ENCODE measurements around the gene NPC1L1.

Gene NPC1L1

GRCh38 chr7:44470628-44471245, 70.4 kb downstream of the NPC1L1 start:
- DNase-seq = no peak

GRCh38 chr7:44470135-44470479, 71.0 kb downstream of the NPC1L1 start:
- DNase-seq = no peak

GRCh38 chr7:44469461-44470134, 71.5 kb downstream of the NPC1L1 start:
- no peak for DNase-seq

GRCh38 chr7:44467217-44467548, 73.9 kb downstream of the NPC1L1 start:
- no peak for DNase-seq

- DNase-seq = no peak
Measured at GRCh38 chr7:44466300-44467216, 74.6 kb downstream of the NPC1L1 start.

GRCh38 chr7:44465490-44465889, 75.6 kb downstream of the NPC1L1 start:
- DNase-seq = no peak

GRCh38 chr7:44463169-44463808, 77.8 kb downstream of the NPC1L1 start:
- DNase-seq = no peak

Measured in NCI-H1092 (cell line).